Activated naive CD4-positive, alpha-beta T cell treated with anti-CD3 and anti-CD28 coated beads, Interleukin-2, amount 50 U/mL, for 72 hours (primary cell): ENCODE data around the gene H2AZ1. TPM values are rescaled to one million over a fixed set of nuclear protein-coding genes. Genes with fewer than 3 reads are reported as not detected.
"Not testable (repeated sequence)": the region's sequence is repeated elsewhere in the genome, so short reads cannot be mapped to it uniquely, and the experiment has no call there.

Experiments used
- ATAC-seq, 2 donors: fragments of 150-1000 bp; cut with Tn5 transposase; 2 replicates each; pipeline ENCODE4 v1.10.0; 2021; ENCODE audit warnings: mild to moderate bottlenecking in 2 of 2, moderate library complexity in 2 of 2
- DNase-seq, 2 donors: peaks; one replicate each; pipeline ENCODE4 v3.0.0; 2021 to 2022; ENCODE audit warnings: low spot score in 2 of 2
- H3K27ac Mint-ChIP-seq, 2 donors: one replicate each; pipeline ENCODE4 v1.8.0; 2022; ENCODE audit warnings: mild to moderate bottlenecking in 2 of 2, mixed read lengths in 2 of 2
- H3K36me3 Mint-ChIP-seq, 2 donors: one replicate each; pipeline ENCODE4 v1.8.0; 2022; ENCODE audit warnings: mixed read lengths in 2 of 2
- H3K9me3 Mint-ChIP-seq, 2 donors: one replicate each; pipeline ENCODE4 v1.8.0; 2022; ENCODE audit warnings: mixed read lengths in 2 of 2
- total RNA-seq, 2 donors: library from RNA; stranded (reverse); gene quantifications; one replicate each; pipeline ENCODE4 v1.2.3, GENCODE V29; 2022

The H2AZ1 gene
- 100 to 1,000 TPM; 833 to 883 TPM for total RNA-seq

DNA sequence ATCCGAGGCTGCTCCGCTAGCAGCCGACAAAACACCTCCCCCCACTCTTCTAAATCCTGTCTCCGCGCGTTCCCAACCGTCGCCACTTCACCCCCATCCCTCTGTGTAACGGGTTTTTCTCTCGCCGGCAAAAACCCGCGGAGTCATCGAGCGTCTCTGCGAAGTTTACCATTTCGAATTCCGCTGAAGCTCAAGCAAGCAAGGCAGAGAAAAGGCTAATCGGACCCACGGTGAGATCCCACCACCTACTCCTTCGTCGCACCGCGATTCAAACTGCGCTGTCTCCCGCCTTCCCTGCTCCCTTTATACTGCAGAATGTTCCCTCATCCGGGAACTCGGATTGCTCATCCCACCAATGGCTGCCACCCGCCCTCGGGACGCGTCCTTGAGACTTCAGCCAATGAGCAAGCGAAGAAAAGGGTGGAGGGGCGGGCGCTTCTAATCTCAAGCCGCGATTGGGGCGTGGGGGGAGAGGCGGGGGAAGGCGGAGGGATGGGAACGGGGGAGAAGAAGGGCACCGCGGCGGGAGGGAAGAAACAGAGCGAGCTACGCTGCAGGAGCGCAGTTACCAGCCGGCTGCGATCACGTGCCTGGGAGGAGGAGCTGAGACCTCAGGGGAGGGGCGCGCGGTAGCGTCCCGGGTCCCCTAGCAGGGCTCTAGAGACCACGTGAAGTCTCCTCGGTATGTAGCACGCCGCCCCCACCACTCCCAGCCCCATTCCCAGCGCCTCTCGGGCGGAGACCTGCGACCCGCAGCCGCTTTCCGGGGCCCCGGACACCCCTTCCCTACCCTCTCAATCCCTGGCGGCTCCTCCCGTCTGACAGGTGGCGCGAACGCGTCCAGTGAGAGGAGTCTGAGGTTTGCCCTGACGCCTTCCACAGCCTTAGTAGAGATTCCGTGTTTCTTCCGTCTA lies at the start of gene H2AZ1:
TSS of gene H2AZ1 (minus strand) at position 277 of the 914 bp plus-strand sequence. CDS start at position 172, 105 bp downstream.
- peaks cover 10 to 21% of the 10 kb centered on the region in 2 donors for H3K36me3 Mint-ChIP-seq
- H3K9me3 Mint-ChIP-seq, result no peaks in the 10 kb centered on the region
- no peak within 1 kb of the TSS for H3K27ac Mint-ChIP-seq
- ATAC-seq (peak; percentile 73 to 77), DNase-seq (peak; percentile 93 to 97)

GRCh38 chr4:99998062-99998867 lies 48.2 kb upstream of the H2AZ1 start:
- no peaks in the 10 kb centered on the region for H3K9me3 Mint-ChIP-seq
- H3K27ac Mint-ChIP-seq, result no peak overlapping the region
- ATAC-seq, result peak in 1 of 2 donors; percentile 89

GRCh38 chr4:99991741-99992140 lies 41.7 kb upstream of the H2AZ1 start:
- ATAC-seq, result no peak
- Mint-ChIP-seq H3K9me3 (no peaks in the 10 kb centered on the region), H3K27ac (no peak overlapping the region), H3K36me3 (no peaks in the 10 kb centered on the region)
- no peak for DNase-seq

More at GRCh38 chr4:99998062-99998867, 48.2 kb upstream of the H2AZ1 start:
- no peaks in the 10 kb centered on the region for H3K36me3 Mint-ChIP-seq
- no peak for DNase-seq

DNA sequence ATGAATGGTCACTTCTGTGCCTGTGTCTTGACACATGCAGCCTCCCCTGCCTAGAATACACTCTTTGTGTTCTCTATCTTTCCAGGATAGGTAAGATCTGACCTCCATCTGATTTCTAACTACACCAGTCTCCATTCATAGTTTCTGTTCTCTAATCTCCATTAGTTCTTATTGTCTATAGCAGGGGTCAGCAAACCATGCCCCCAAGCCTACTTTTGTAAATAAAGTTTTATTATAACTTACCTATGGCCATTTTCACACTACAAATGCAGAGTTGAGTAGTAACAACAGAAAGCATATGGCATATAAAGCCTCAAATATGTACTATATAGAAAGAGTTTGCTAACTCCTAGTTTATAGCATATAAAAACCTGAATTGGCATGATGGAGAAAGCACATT lies 37.6 kb upstream of the H2AZ1 start:
- H3K27ac Mint-ChIP-seq, result no peak overlapping the region
- no peaks in the 10 kb centered on the region for H3K9me3 Mint-ChIP-seq
- H3K36me3 Mint-ChIP-seq, result no peaks in the 10 kb centered on the region
- ATAC-seq (no peak), DNase-seq (no peak)

DNA sequence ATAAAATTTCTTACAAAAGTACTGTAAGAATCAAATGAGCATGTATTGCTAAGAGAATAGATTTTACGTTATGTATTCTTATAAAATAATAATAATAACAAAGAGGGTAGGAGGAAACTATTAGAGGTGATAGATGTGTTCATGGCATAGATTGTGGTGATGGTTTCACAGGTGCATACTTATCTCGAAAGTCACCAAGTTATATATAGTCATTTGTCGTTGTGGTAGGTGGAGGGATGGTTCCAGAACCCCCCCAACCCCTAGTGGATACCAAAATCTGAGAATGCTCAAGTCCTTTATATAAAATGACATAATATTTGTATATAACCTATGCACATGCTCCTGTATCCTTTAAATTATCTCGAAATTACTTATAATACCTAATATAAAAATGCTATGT lies 36.7 kb upstream of the H2AZ1 start:
- ATAC-seq, result no peak
- no peak overlapping the region for H3K27ac Mint-ChIP-seq
- H3K9me3 Mint-ChIP-seq, result no peaks in the 10 kb centered on the region
- H3K36me3 Mint-ChIP-seq, result no peaks in the 10 kb centered on the region
- DNase-seq, result no peak

GRCh38 chr4:99983289-99983943 lies 33.3 kb upstream of the H2AZ1 start:
- ATAC-seq, result no peak
- H3K27ac Mint-ChIP-seq, result no peak overlapping the region
- H3K36me3 Mint-ChIP-seq, result no peaks in the 10 kb centered on the region
- peaks cover 0 to 5% of the 10 kb centered on the region in 2 donors for H3K9me3 Mint-ChIP-seq
- DNase-seq, result no peak

DNA sequence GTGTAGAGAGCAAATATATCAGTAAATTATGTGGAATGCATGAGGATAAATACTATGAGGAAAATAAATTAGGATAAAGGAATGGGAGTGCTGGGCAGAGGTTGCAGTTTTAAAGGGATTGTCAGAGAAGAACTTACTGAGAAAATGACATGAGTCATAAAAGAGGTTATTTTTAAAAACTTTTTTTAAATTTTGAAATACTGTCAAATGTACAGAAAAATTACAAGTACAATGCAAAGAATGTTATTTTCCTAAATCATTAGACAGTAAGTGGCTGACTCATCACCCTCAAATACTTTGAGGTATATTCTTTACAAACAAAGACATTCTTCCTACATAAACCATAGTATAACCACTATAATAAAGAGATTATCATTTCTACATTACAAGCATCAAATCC lies 29.8 kb upstream of the H2AZ1 start:
- DNase-seq (no peak), ATAC-seq (no peak)
- Mint-ChIP-seq H3K9me3 (peaks cover 4 to 16% of the 10 kb centered on the region in 2 donors), H3K27ac (no peak overlapping the region), H3K36me3 (peaks cover 0 to 9% of the 10 kb centered on the region in 2 donors)

- Mint-ChIP-seq H3K36me3 (peaks cover 0 to 27% of the 10 kb centered on the region in 2 donors), H3K27ac (no peak overlapping the region), H3K9me3 (peaks cover 3 to 7% of the 10 kb centered on the region in 2 donors)
- DNase-seq (no peak), ATAC-seq (no peak)
Observed at GRCh38 chr4:99971453-99972111, 21.5 kb upstream of the H2AZ1 start.

DNA sequence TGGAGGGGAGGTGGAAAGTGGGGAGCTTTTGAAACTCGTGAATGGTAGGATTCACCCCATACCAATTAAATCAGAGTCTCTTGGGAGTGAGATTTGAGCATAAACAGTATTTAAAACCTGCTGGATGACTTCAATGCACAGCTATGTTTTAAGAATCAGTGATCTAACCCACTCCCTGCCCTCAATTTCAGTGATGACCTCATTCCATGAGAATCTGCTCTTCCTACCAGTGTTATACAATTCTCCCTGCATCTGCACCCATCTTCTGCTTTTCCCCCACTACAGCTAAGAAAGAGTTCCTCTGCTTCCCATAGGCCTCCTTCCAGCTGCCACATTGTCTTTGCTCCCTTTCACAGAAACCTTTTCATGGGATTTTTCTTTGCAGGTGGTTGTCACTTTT lies 18.3 kb upstream of the H2AZ1 start:
- DNase-seq, result no peak
- Mint-ChIP-seq H3K9me3 (no peaks in the 10 kb centered on the region), H3K36me3 (peaks cover 0 to 6% of the 10 kb centered on the region in 2 donors), H3K27ac (no peak overlapping the region)
- ATAC-seq, result no peak

DNA sequence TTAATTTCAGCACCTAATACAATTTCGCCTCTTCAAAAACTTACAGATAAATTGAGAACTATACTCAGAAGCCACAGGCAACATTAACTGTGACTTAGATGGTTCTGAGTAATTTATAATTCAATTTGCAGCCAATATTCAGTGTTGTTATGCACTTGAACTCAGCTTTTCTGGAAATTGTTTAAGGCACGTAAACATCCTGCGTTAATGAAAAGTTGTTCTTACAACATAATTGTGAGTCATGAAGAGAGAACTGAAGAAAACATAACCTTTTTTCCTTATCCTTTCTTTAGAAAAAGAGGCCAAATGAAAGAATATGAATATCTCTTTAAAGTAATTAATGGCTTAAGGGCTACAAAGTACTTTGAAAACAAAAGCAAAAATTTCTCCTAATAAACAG lies 16.6 kb upstream of the H2AZ1 start:
- Mint-ChIP-seq H3K27ac (no peak overlapping the region), H3K9me3 (no peaks in the 10 kb centered on the region), H3K36me3 (no peaks in the 10 kb centered on the region)
- ATAC-seq (no peak), DNase-seq (no peak)

- DNase-seq (no peak), ATAC-seq (no peak)
- H3K27ac Mint-ChIP-seq, result no peak overlapping the region
Observed at GRCh38 chr4:99965674-99966350, 15.7 kb upstream of the H2AZ1 start.

GRCh38 chr4:99965173-99965572 lies 15.1 kb upstream of the H2AZ1 start:
- Mint-ChIP-seq H3K9me3 (no peaks in the 10 kb centered on the region), H3K27ac (no peak overlapping the region), H3K36me3 (no peaks in the 10 kb centered on the region)
- DNase-seq (no peak), ATAC-seq (no peak)

More at GRCh38 chr4:99965674-99966350, 15.7 kb upstream of the H2AZ1 start:
- Mint-ChIP-seq H3K9me3 (no peaks in the 10 kb centered on the region), H3K36me3 (no peaks in the 10 kb centered on the region)

GRCh38 chr4:99961711-99962110 lies 11.6 kb upstream of the H2AZ1 start:
- ATAC-seq (no peak), DNase-seq (no peak)
- peaks cover 11 to 13% of the 10 kb centered on the region in 2 donors for H3K36me3 Mint-ChIP-seq
- H3K27ac Mint-ChIP-seq, result no peak overlapping the region
- peaks cover 6% of the 10 kb centered on the region in 2 donors for H3K9me3 Mint-ChIP-seq

DNA sequence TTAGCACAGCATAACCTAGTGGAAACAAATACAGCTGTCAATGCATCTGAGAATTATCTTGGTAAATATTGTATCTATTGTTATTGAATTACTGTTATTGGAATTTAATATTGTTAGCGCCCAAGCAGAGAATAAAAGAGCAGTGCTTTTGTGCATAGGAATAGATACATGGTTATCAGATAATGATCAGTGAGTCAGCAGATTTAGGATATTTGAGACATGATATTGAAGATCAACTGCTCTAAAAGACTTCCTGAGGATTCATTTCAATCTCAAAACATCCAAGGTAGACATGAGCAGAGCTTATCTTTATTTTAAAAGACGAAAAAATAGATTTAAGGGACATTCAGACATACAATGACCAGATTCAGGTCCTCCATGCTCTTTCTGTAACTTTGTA lies 10.6 kb upstream of the H2AZ1 start:
- ATAC-seq, result no peak
- no peak overlapping the region for H3K27ac Mint-ChIP-seq

DNA sequence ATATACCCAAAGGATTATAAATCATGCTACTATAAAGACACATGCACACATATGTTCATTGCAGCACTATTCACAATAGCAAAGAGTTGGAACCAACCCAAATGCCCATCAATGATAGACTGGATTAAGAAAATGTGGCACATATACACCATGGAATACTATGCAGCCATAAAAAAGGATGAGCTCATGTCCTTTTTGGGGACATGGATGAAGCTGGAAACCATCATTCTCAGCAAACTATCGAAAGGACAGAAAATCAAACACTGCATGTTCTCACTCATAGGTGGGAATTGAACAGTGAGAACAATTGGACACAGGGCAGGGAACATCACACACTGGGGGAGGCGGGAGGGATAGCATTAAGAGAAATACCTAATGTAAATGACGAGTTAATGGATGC lies 8.1 kb upstream of the H2AZ1 start:
- not testable (repeated sequence) for DNase-seq, ATAC-seq, H3K27ac Mint-ChIP-seq, H3K9me3 Mint-ChIP-seq
- H3K36me3 Mint-ChIP-seq, result peaks cover 13 to 19% of the 10 kb centered on the region in 2 donors

More for the DNA sequence above, 10.6 kb upstream of the H2AZ1 start:
- peaks cover 13 to 19% of the 10 kb centered on the region in 2 donors for H3K36me3 Mint-ChIP-seq
- DNase-seq, result no peak
- peaks cover 6% of the 10 kb centered on the region in 2 donors for H3K9me3 Mint-ChIP-seq

DNA sequence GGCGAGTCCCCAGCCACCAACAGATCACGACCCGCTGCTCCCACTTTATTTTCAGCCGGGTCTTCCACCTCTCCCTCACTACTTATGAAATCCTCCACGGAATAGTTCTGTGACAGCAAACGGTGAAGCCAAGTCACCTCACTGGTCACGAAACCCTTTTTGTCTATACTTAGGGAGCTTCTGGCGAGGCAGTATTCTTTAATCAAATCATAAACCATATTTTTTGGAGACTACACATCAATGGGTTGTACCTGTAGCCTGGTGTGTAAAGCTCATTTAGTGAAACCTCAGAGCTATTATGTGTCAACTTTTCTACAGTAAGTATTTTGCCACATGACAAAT lies 809 bp upstream of the H2AZ1 start:
- ATAC-seq (no peak), DNase-seq (no peak)
- Mint-ChIP-seq H3K9me3 (no peaks in the 10 kb centered on the region), H3K27ac (no peak overlapping the region), H3K36me3 (peaks cover 7 to 18% of the 10 kb centered on the region in 2 donors)
